LNCaP clone FGC (cell line): ENCODE results near the gene CSF3R.

ENCODE experiments used
- DNase-seq: peaks from one replicate; pipeline ENCODE4 v3.0.0-alpha.2; 2011; ENCODE audit warnings: low read depth
- H3K4me3 ChIP-seq: 2 replicates; pipeline ENCODE4 v1.5.1; 2011; ENCODE audit warnings: mild to moderate bottlenecking, low read depth, low read length, control low read depth
- TF ChIP-seq, protein P1 (sequence below): IDR thresholded peaks from 2 replicates; pipeline ENCODE4 v1.5.1; 2012; ENCODE audit warnings: mild to moderate bottlenecking; ENCODE audit not compliant: control insufficient read depth, insufficient read depth; ENCODE audit errors: extremely low read depth

The CSF3R gene

DNA sequence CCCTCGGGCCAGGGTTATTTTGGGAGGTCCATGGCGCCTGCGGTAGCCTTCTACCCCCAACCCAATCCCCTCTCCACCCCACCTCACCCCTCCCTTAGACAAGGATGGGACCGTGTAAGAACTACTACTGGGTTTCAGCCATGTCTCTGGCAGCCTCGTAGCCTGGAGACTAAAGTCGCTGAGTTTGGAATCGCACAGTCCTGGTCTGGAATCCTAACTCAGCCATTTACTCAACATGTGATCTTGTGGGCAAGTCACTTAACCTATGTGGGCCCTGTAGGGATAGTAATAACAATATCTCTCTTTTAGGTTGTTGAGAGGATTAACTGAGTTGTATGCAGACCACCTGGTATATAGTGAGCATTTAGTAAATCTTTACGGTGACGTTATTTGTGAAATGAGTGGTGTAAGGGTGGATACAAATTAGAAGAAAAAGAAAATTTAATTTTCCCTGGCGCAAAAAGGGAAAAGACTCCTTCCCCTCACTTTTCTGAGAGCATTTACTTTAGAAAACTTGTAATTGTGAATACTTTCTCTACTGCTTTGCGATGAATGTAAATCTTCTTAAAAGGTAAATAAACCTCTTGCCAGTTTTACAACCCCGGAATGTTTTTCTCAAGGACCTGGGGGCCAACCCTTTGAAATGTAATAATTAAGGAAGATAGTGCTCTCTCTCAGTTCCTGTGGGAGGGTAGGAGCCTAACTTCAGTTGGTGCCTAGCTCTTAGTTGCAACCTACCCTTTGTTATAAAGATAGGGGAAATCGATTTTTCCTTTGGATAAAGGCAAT, 17.9 kb downstream of the CSF3R start:
- DNase-seq = no peak
- peak overlapping the region; percentile 99 for H3K4me3 ChIP-seq
- TF ChIP-seq, protein P1, sequence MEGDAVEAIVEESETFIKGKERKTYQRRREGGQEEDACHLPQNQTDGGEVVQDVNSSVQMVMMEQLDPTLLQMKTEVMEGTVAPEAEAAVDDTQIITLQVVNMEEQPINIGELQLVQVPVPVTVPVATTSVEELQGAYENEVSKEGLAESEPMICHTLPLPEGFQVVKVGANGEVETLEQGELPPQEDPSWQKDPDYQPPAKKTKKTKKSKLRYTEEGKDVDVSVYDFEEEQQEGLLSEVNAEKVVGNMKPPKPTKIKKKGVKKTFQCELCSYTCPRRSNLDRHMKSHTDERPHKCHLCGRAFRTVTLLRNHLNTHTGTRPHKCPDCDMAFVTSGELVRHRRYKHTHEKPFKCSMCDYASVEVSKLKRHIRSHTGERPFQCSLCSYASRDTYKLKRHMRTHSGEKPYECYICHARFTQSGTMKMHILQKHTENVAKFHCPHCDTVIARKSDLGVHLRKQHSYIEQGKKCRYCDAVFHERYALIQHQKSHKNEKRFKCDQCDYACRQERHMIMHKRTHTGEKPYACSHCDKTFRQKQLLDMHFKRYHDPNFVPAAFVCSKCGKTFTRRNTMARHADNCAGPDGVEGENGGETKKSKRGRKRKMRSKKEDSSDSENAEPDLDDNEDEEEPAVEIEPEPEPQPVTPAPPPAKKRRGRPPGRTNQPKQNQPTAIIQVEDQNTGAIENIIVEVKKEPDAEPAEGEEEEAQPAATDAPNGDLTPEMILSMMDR = no peak

DNA sequence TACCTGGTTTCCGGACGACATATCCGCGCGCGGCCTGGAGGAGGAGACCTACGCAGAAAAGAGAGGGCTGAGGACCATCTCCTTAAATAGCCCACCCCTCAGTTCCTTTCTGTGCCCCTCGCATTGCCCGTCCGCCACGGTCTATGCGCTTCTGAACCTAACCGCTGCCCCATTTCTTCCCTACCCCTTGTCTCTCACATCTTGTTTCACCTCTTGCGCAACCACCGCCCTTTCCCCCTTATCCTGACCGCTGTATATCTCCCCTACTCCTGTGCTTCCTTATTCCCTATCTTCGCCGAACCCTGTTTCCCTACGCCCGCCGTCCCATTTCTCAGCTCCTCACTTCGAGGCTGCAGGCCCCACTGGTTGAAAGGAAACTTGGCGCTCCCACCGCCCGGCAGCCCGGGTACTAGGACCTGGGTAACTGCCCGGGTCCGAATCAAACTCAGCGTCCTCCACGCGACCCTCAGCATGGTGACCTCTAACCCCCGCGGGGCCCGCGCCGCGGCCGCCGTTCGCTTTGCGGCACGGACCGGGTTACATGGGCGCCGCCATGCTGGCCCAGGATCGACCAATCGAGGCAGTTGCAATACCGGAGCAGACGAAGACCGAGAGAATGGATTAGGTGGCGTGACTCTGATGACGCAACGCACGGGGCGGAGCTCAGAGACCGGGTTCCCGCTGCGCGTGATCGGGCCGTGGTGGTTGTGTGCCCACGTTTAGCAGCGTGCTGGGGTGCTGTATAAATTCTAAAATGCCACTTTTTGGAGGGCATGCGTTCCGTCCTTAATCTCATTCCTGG, 18.7 kb downstream of the CSF3R start, which contains the start of gene MRPS15:
TSS of gene MRPS15 (minus strand) at position 582 of the 802 bp plus-strand sequence. CDS start at position 473, 109 bp downstream.
- peak within 1 kb of the TSS; percentile 99 for H3K4me3 ChIP-seq
- TF ChIP-seq, protein P1 = no peak
- peak; percentile 74 for DNase-seq

DNA sequence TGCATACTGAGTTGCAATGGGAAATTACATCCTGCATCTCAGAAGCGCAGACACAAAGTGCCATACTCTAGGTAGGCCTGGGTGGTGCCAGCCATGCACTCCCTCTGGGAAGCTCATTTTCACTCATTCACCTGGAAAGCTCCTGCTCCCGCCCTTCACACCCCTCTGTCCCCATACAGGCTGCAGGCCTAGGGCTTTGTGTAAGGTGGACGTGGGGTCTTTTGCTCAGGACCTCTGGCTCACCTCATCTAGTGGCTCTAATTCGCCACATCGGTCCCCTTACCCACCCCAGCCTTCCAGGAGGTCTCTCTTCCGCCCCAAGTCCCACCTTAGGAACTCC, 19.3 kb downstream of the CSF3R start:
- TF ChIP-seq, protein P1 = no peak
- H3K4me3 ChIP-seq = peak overlapping the region; percentile 99
- no peak for DNase-seq

DNA sequence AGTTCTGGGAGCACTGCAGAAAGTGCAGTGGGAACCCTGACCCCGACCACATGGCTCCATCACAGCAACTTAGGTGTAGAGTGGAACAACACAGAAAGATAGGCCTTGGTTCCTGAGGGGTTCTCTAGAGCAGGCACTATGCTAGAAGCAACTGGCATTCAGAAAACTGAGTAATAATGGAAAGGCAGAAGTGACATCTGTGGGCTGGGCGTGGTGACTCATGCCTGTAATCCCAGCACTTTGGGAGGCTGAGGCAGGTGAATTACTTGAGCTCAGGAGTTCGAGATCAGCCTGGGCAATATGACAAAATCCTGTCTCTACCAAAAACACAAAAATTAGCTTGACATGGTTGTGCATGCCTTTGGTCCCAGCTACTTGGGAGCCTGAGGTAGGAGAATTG, 23.8 kb downstream of the CSF3R start:
- TF ChIP-seq, protein P1 = no peak
- no peak for DNase-seq
- H3K4me3 ChIP-seq = no peak overlapping the region

DNA sequence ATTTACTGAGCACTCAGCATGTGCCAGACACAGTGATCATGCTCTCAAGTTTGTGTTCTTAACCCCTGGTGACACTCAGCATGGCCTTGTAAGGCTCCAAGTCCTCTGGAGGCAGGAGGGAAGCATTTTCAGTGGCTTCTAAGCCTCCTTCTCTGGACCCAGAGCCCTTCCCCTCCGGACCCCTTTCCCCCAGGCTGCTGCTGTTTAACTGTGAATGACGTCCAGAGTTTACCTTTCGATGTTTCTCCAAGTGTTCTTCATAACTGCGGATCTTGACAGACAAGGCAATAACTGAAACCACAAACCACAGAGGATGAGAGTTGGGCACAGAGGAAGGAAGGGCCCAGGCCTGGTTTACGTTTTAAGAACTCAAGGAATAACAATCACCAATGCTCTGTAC, 25.0 kb downstream of the CSF3R start:
- TF ChIP-seq, protein P1 = no peak
- no peak for DNase-seq
- no peak overlapping the region for H3K4me3 ChIP-seq

DNA sequence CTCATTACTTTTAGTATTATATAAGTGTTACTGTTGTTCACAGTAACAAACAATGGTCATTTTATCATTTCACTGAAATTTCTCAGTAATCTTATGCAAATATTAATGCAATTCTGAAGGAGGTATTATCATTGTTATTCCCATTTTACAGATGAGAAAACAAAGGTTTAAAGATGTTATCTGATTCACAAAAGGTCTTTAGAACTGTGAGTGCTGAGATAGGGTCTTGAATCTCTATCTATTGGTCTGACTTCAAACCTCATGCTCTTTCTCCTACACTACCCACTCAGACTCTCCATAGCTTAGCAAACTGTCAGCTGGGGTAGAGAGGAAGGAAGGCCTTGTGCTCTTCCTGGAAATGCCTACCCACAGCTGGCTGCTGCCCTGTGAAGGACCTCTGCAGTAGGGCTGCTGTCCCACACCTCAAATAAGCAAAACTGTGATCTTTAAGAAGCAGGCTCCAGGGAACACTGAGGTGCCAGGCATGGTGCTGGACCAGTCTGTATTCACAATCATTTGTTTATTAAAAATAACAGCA, 26.3 kb downstream of the CSF3R start:
- TF ChIP-seq, protein P1 = no peak
- H3K4me3 ChIP-seq = no peak overlapping the region
- no peak for DNase-seq
